GM10847 (cell line): ENCODE measurements around the gene GRIFIN.

Experiments used
- POLR2A ChIP-seq: IDR thresholded peaks from 2 replicates; pipeline ENCODE4 v1.6.1; 2011; ENCODE audit not compliant: insufficient read length; ENCODE audit errors: extremely low read depth

GRIFIN gene

GRCh38 chr7:2507208-2507916 lies 31.2 kb upstream of the GRIFIN start:
- no peak for TF ChIP-seq POLR2A

DNA sequence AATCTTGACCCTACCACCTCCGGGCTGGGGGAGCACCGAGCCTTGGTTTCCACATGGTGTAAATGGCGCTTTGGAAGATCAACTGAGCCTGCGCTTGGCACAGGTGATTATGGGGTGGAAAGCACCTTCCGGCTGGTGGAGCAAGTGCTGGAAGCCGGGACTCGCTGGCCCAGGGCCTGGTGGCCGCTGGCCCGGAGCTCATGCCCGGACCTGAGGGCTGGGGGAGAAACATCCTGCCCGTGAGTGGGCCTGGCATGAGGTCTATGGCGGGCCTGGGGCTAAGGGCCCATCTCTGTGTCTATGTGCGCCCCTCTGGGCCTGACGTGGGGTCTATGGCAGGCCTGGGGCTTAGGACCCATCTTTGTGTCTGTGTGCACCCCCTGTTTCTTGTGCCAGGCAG lies 29.2 kb upstream of the GRIFIN start:
- no peak for TF ChIP-seq POLR2A

GRCh38 chr7:2504889-2505375 lies 28.7 kb upstream of the GRIFIN start:
- TF ChIP-seq POLR2A, result no peak

- no peak for TF ChIP-seq POLR2A
Observed at GRCh38 chr7:2504128-2504888, 28.1 kb upstream of the GRIFIN start.

DNA sequence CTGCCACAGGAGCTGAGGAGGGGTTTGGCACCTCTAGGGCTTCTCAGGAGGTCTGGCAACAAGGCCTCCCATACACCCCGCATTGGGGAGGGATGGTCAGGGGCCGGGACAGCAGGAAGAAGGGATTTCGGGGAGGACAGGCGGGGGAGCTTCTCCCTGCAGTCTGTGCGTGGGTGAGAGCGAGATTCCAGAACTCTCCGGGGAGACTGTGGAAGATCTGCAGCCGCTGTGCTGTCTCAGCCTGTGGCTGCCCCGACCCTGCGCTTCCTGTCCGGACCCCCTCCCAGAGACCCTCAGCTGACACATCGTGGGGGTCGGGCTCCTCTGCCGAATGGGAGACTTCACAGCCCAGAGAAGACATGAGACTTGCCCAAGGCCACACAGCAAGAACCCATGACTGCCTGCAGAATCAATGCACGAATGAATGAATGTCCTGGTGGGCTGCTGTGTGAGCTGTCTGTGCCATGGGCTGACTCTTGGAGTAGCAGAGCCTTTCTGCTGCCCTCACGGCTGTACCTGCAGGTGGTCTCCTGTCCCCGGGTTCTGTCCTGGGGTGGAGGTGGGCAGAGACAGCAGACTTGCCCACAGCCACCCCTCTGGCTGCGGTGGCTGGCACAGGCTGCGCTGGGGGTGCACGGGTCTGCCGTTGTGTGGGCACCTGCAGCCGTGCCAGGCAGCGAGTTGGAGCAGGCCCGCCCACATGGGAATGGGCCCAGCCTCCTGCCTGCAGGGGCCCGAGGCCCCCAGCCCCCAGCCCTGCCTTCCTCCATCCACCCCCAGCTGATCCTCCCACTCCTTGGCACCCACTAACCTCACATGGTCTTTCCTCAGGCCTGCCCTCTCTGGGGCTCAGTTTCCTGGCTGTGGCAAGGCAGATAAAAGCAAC lies 27.1 kb upstream of the GRIFIN start:
- no peak for TF ChIP-seq POLR2A

GRCh38 chr7:2502647-2502966 lies 26.4 kb upstream of the GRIFIN start:
- no peak for TF ChIP-seq POLR2A

GRCh38 chr7:2501947-2502646 lies 25.9 kb upstream of the GRIFIN start:
- TF ChIP-seq POLR2A, result no peak

GRCh38 chr7:2500701-2501100 lies 24.5 kb upstream of the GRIFIN start:
- TF ChIP-seq POLR2A, result no peak

GRCh38 chr7:2499719-2500430 lies 23.7 kb upstream of the GRIFIN start:
- TF ChIP-seq POLR2A, result no peak

- TF ChIP-seq POLR2A, result no peak
Observed at GRCh38 chr7:2499181-2499580, 23.0 kb upstream of the GRIFIN start.

DNA sequence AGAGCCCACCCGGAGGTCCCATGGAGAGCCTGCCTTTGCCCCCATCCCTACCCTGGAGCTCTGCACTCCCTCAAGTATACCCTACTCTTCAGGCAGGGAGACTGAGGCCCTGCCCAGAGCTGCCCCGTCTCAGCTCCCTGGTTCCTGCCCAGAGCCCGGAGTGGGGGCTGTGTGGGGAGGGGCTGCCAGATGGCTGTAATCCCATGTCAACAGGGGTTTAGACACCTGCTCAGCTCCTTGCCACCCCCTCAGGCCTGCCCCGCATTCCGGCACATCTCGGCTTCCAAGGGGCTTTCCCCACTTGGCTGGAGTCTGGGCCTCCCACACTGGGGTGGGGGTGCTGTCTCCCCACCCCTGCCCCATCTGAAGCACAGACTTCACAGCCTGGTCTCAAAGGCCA lies 22.5 kb upstream of the GRIFIN start:
- no peak for TF ChIP-seq POLR2A

GRCh38 chr7:2497500-2498336 lies 21.5 kb upstream of the GRIFIN start:
- TF ChIP-seq POLR2A, result no peak

DNA sequence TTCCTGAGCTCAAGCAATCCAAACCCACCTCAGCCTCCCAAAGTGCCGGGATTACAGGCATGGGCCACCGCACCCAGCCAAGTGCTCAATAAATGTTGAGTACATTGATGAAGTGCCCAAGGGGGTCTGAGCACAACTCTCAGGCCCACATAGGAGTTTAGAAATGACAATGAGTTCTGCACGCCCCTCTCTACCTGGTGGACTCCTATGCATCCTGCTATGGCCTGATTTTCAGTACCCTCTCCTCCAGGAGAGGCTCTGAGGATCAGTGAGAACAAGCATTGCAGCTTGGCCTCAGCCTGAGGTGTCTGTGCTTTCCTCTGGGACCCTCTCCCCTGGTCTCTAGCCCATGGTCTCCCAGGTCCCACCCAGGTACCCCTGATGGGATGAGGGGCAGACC lies 20.9 kb upstream of the GRIFIN start:
- no peak for TF ChIP-seq POLR2A

- TF ChIP-seq POLR2A, result no peak
Observed at GRCh38 chr7:2496375-2496774, 20.2 kb upstream of the GRIFIN start.
